Endothelial cell of umbilical vein (primary cell): ENCODE measurements around the gene NDUFB7. TPM values are rescaled to one million over a fixed set of nuclear protein-coding genes. Genes with fewer than 3 reads are reported as not detected.
"Not testable (repeated sequence)": the region's sequence is repeated elsewhere in the genome, so short reads cannot be mapped to it uniquely, and the experiment has no call there.

Source experiments
- BruUV-seq: library from RNA; stranded (reverse); fragments of 400-500 nt; replicated peaks from 2 replicates; lab custom pipeline; 2021; lab: Mats Ljungman, UMichigan
- CTCF ChIA-PET: fragments of 300-600, 350-600 bp; sonication (Branson Sonifier 250); formaldehyde crosslinking; loops from one replicate; lab custom pipeline; 2021; ENCODE audit warnings: antibody characterized with exemption, inconsistent platforms; lab: Charles Lee
- POLR2A ChIA-PET: fragments of 300-600, 350-600 bp; sonication (Branson Sonifier 250); formaldehyde crosslinking; loops from one replicate; lab custom pipeline; 2021; ENCODE audit warnings: antibody characterized with exemption, inconsistent platforms; lab: Charles Lee
- DNase-seq: peaks from one replicate; pipeline ENCODE4 v3.0.0-alpha.2; 2011; ENCODE audit warnings: low read depth, low spot score
- FAIRE-seq: peaks from 2 replicates; lab custom pipeline; 2011; peaks lifted over from hg19 to GRCh38; lab: Jason Lieb, UNC
- H2AFZ ChIP-seq: 2 replicates; pipeline ENCODE4 v1.6.0; 2012; ENCODE audit warnings: low read depth, low read length, control low read depth, inconsistent platforms
- H3K27ac ChIP-seq: 2 replicates; pipeline ENCODE4 v1.5.1; 2011; ENCODE audit warnings: low read depth, mild to moderate bottlenecking, control low read depth, low read length, moderate library complexity; ENCODE audit not compliant: insufficient read depth
- H3K27me3 ChIP-seq, 2 experiments: 2 replicates each; pipeline versions ENCODE4 v1.6.0 to v1.6.1; 2011; ENCODE audit warnings: low read length in 2 of 2, mixed read lengths in 1 of 2; ENCODE audit not compliant: control insufficient read depth in 2 of 2, insufficient read depth in 2 of 2
- H3K36me3 ChIP-seq, 2 experiments: 2 replicates in 1 of 2; 3 replicates in 1 of 2; pipeline ENCODE4 v1.5.1; 2011; ENCODE audit warnings: low read length in 2 of 2, mild to moderate bottlenecking in 1 of 2, moderate library complexity in 1 of 2; ENCODE audit not compliant: control insufficient read depth in 2 of 2, insufficient read depth in 2 of 2; ENCODE audit errors: extremely low read depth in 1 of 2
- H3K4me1 ChIP-seq: 3 replicates; pipeline ENCODE4 v1.5.1; 2011; ENCODE audit warnings: mild to moderate bottlenecking, low read length; ENCODE audit not compliant: control insufficient read depth, insufficient read depth; ENCODE audit errors: extremely low read depth
- H3K4me2 ChIP-seq: 2 replicates; pipeline ENCODE4 v1.6.1; 2011; ENCODE audit warnings: low read length, control low read depth, mixed read lengths; ENCODE audit not compliant: insufficient read depth
- H3K4me3 ChIP-seq, 3 experiments: fragments of 200-600 bp in 1 of 3; sonication (generic), shearing (Covaris generic) in 1 of 3; replicated peaks in 1 of 3; 2 replicates each; pipeline ENCODE4 v1.5.1; 2011 to 2016; ENCODE audit warnings: control low read depth in 3 of 3, low read length in 3 of 3, mild to moderate bottlenecking in 2 of 3, inconsistent platforms in 1 of 3, low read depth in 1 of 3, moderate library complexity in 1 of 3; ENCODE audit not compliant: insufficient read depth in 1 of 3
- H3K79me2 ChIP-seq: 2 replicates; pipeline ENCODE4 v1.6.0; 2012; ENCODE audit warnings: low read length, inconsistent platforms; ENCODE audit not compliant: control insufficient read depth, insufficient read depth
- H3K9ac ChIP-seq: replicated peaks from 2 replicates; pipeline ENCODE3; 2011; ENCODE audit warnings: low read length, control low read depth; ENCODE audit not compliant: insufficient read depth; ENCODE audit errors: extremely low read depth
- H3K9me1 ChIP-seq: replicated peaks from 3 replicates; pipeline ENCODE4 v1.6.0; 2011; ENCODE audit warnings: mild to moderate bottlenecking, low read length; ENCODE audit not compliant: control insufficient read depth, insufficient read depth; ENCODE audit errors: extremely low read depth
- H3K9me3 ChIP-seq: replicated peaks from 2 replicates; pipeline ENCODE4 v1.5.1; 2012; ENCODE audit warnings: low read length, inconsistent platforms; ENCODE audit not compliant: control insufficient read depth, insufficient read depth
- H4K20me1 ChIP-seq: replicated peaks from 2 replicates; pipeline ENCODE3; 2011; ENCODE audit warnings: mild to moderate bottlenecking, low read length; ENCODE audit not compliant: control insufficient read depth, insufficient read depth; ENCODE audit errors: extremely low read depth
- FOS ChIP-seq: IDR thresholded peaks from 2 replicates; pipeline ENCODE4 v1.6.1; 2011; ENCODE audit warnings: mild to moderate bottlenecking, low read length, moderate library complexity, borderline replicate concordance; ENCODE audit not compliant: insufficient read depth
- GATA2 ChIP-seq: IDR thresholded peaks from 2 replicates; pipeline ENCODE4 v1.7.0; 2011; ENCODE audit warnings: low read depth, mild to moderate bottlenecking, moderate library complexity, mixed read lengths, low read length; ENCODE audit not compliant: insufficient read length, insufficient read depth
- JUN ChIP-seq: IDR thresholded peaks from 2 replicates; pipeline ENCODE4 v1.6.1; 2011; ENCODE audit warnings: borderline replicate concordance, low read depth; ENCODE audit not compliant: insufficient read length, insufficient read depth
- MYC ChIP-seq: IDR thresholded peaks from one replicate; pipeline ENCODE4 v1.6.1; 2011; ENCODE audit warnings: mild to moderate bottlenecking, low read depth, low read length
- POLR2A ChIP-seq: IDR thresholded peaks from 2 replicates; pipeline ENCODE4 v1.6.1; 2012; ENCODE audit warnings: low read depth, mild to moderate bottlenecking, control low read depth, low read length
- POLR2AphosphoS5 ChIP-seq: IDR thresholded peaks from 2 replicates; pipeline ENCODE4 v1.6.1; 2012; ENCODE audit warnings: low read depth, mild to moderate bottlenecking, control low read depth, low read length, moderate library complexity; ENCODE audit not compliant: insufficient read depth
- dilution Hi-C: fragments of 300-500 bp; cut with MboI; formaldehyde crosslinking; loops from one replicate; pipeline ENCODE4 v1.15.0; 2019; ENCODE audit warnings: low sequenced_read_pairs; ENCODE audit not compliant: extremely low pct_ligation_motif_present
- intact Hi-C: fragments of 100-400 bp; cut with micrococcal nuclease; formaldehyde crosslinking; loops from one replicate; pipeline ENCODE4 v1.10.0; 2022
- polyA plus RNA-seq, 4 experiments: library from polyadenylated mRNA; depleted of rRNA in 3 of 4; stranded (reverse) in 3 of 4; unstranded in 1 of 4; fragments of >200 nt; gene quantifications; 2 replicates each; pipeline versions ENCODE4 v1.2.1 to v1.2.3, GENCODE V29; 2011 to 2012; ENCODE audit warnings: missing spikeins in 1 of 4
- total RNA-seq: library from RNA; stranded (reverse); gene quantifications from 2 replicates; pipeline ENCODE4 v1.2.3, GENCODE V29; 2021
- TF ChIP-seq, protein P1 (sequence below), 2 donors: IDR thresholded peaks; 1 replicate in 1 of 2; 2 replicates in 1 of 2; pipeline ENCODE4 v1.5.1; 2011; ENCODE audit warnings: low read length in 2 of 2, mild to moderate bottlenecking in 2 of 2, moderate library complexity in 2 of 2, control low read depth in 1 of 2, inconsistent platforms in 1 of 2, low read depth in 1 of 2; ENCODE audit not compliant: insufficient read depth in 1 of 2; ENCODE audit errors: extremely low read depth in 1 of 2
- TF ChIP-seq, protein P2 (sequence below): IDR thresholded peaks from 2 replicates; pipeline ENCODE4 v1.6.1; 2011; ENCODE audit not compliant: insufficient read depth, insufficient read length

The NDUFB7 gene
- total and polyA plus RNA-seq, 2 donors (not counting 3 experiments of a cell fraction or from before 2014, with no cell fraction given), result 177 to 655 TPM

DNA sequence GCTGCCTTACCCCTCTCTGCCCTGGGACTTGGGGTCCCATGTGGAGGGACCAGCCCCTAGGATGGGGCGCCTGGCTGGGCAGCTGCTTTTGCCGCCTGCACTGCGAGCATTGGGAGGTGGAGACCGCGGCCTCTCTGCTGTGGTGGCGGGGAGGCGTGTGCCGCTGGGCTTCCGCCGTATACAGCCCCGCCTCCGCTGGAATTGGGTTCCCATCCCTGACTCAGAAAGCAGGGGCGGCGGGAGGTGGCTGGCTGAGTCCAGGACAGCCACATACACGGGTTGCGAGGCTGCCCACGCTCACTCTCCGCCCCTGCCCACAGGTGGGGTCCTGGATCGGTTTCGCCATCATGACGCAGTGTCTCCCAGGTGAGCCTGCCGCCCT lies 6.6 kb downstream of the NDUFB7 start:
- H3K9ac ChIP-seq, result no peak overlapping the region
- BruUV-seq, result no TSS peak
- FAIRE-seq (no peak), DNase-seq (no peak)
- dilution Hi-C loops (no loop called here), intact Hi-C loops (no loop called here)
- H3K9me1 ChIP-seq, result no peaks in the 10 kb centered on the region
- peaks cover 4% of the 10 kb centered on the region for H3K4me1 ChIP-seq
- H3K4me2 ChIP-seq, result no peak overlapping the region
- no peaks in the 10 kb centered on the region for H3K27me3 ChIP-seq
- ChIA-PET CTCF (no interaction called here), POLR2A (no interaction called here)
- H4K20me1 ChIP-seq, result no peaks in the 10 kb centered on the region
- H3K4me3 ChIP-seq, result no peak overlapping the region
- H3K9me3 ChIP-seq, result no peaks in the 10 kb centered on the region
- no peak overlapping the region for H2AFZ ChIP-seq
- TF ChIP-seq, protein P1, sequence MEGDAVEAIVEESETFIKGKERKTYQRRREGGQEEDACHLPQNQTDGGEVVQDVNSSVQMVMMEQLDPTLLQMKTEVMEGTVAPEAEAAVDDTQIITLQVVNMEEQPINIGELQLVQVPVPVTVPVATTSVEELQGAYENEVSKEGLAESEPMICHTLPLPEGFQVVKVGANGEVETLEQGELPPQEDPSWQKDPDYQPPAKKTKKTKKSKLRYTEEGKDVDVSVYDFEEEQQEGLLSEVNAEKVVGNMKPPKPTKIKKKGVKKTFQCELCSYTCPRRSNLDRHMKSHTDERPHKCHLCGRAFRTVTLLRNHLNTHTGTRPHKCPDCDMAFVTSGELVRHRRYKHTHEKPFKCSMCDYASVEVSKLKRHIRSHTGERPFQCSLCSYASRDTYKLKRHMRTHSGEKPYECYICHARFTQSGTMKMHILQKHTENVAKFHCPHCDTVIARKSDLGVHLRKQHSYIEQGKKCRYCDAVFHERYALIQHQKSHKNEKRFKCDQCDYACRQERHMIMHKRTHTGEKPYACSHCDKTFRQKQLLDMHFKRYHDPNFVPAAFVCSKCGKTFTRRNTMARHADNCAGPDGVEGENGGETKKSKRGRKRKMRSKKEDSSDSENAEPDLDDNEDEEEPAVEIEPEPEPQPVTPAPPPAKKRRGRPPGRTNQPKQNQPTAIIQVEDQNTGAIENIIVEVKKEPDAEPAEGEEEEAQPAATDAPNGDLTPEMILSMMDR (IDR thresholded peaks at IDR 0.05; ENCODE audit: extremely low read depth in 1 of 2, insufficient read depth in 1 of 2, low read depth in 1 of 2, low read length in 2 of 2), result no peak
- TF ChIP-seq POLR2A (no peak), JUN (no peak), FOS (no peak), MYC (no peak), GATA2 (no peak), POLR2AphosphoS5 (no peak)
- TF ChIP-seq, protein P2, sequence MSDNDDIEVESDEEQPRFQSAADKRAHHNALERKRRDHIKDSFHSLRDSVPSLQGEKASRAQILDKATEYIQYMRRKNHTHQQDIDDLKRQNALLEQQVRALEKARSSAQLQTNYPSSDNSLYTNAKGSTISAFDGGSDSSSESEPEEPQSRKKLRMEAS, result no peak
- no peak overlapping the region for H3K27ac ChIP-seq
- peaks cover 11% of the 10 kb centered on the region for H3K79me2 ChIP-seq
- H3K36me3 ChIP-seq, result peaks cover 0 to 11% of the 10 kb centered on the region in 2 experiments

DNA sequence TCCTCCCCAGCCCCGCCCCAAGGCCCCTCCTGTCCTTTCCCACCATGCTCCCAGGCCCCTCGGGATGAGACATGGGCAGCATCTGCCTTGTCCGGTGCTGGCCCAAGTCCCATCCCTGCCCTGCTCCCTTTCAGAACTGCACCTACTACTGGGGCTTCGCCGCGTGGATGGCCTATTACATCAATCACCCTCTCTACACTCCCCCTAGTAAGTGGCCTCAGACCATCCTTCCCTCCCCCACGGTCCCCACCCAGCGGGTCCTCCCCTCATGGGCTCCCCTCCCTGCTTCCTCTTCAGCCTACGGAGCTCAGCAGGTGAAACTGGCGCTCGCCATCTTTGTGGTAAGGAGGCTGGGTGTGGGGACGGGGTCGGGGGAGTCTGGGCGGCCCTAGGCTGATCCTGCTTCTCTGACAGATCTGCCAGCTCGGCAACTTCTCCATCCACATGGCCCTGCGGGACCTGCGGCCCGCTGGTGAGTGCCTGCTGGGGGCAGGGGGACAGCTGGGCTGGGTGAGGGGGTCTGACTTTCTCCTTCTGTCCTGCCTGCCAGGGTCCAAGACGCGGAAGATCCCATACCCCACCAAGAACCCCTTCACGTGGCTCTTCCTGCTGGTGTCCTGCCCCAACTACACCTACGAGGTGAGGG lies 7.1 kb downstream of the NDUFB7 start:
- H2AFZ ChIP-seq, H3K9me3 ChIP-seq, intact Hi-C loops, H3K9ac ChIP-seq, H3K4me3 ChIP-seq, FAIRE-seq, CTCF ChIA-PET, H3K27me3 ChIP-seq, H3K4me1 ChIP-seq, H3K9me1 ChIP-seq, POLR2A ChIA-PET, H3K4me2 ChIP-seq, dilution Hi-C loops, DNase-seq, H3K27ac ChIP-seq, BruUV-seq, H4K20me1 ChIP-seq: not testable (repeated sequence)
- Histone ChIP-seq H3K79me2 (peaks cover 11% of the 10 kb centered on the region), H3K36me3 (peaks cover 0 to 11% of the 10 kb centered on the region in 2 experiments)
